Islet precursor cell (in vitro differentiated cells): ENCODE measurements around the gene MAZ.

Source experiments
- DNase-seq: peaks from one replicate; pipeline ENCODE4 v3.0.0-alpha.2; 2018

MAZ gene

GRCh38 chr16:29809850-29810698 is 3.7 kb downstream of the MAZ start:
- DNase-seq = no peak

GRCh38 chr16:29810699-29811169 is 4.4 kb downstream of the MAZ start:
- DNase-seq = no peak

GRCh38 chr16:29811170-29811895 is 5.0 kb downstream of the MAZ start:
- DNase-seq = peak; percentile 100

GRCh38 chr16:29811896-29812665 is 5.8 kb downstream of the MAZ start, which contains the start of gene PRRT2:
Gene PRRT2, plus strand, starts transcription at chr16:29812193. Its CDS starts 862 bp downstream, at chr16:29813055.
- peak; percentile 80 for DNase-seq

- no peak for DNase-seq
Observed at GRCh38 chr16:29812754-29813643, 6.7 kb downstream of the MAZ start.

GRCh38 chr16:29813644-29814562 is 7.6 kb downstream of the MAZ start:
- no peak for DNase-seq

GRCh38 chr16:29814592-29814991 is 8.3 kb downstream of the MAZ start:
- DNase-seq = no peak

- no peak for DNase-seq
Observed at GRCh38 chr16:29815032-29815721, 8.8 kb downstream of the MAZ start.

- peak; percentile 99 for DNase-seq
Observed at GRCh38 chr16:29815793-29816693, 9.7 kb downstream of the MAZ start, which contains the start of gene PAGR1. Gene PAGR1, plus strand, starts transcription at chr16:29816152. Its CDS starts 374 bp downstream, at chr16:29816526.

- peak; percentile 86 for DNase-seq
Observed at GRCh38 chr16:29816694-29817441, 10.5 kb downstream of the MAZ start.

GRCh38 chr16:29818082-29818481 is 11.8 kb downstream of the MAZ start:
- DNase-seq = no peak

- DNase-seq = no peak
Observed at GRCh38 chr16:29819506-29819905, 13.2 kb downstream of the MAZ start.

GRCh38 chr16:29820271-29820701 is 14.0 kb downstream of the MAZ start, which contains the start of gene MVP:
Gene MVP, plus strand, starts transcription at chr16:29820462. Its CDS starts 10,088 bp downstream, at chr16:29830550.
- no peak for DNase-seq

- no peak for DNase-seq
Observed at GRCh38 chr16:29820730-29821642, 14.7 kb downstream of the MAZ start.

GRCh38 chr16:29821643-29822115 is 15.3 kb downstream of the MAZ start:
- DNase-seq = peak; percentile 83

GRCh38 chr16:29824589-29825144 is 18.3 kb downstream of the MAZ start:
- no peak for DNase-seq
